Measurements from ENCODE around the gene PCED1B.
"Not testable (repeated sequence)": the region's sequence is repeated elsewhere in the genome, so short reads cannot be mapped to it uniquely, and the experiment has no call there.

The PCED1B gene

GRCh38 chr12:47213396-47213795 is 134.0 kb downstream of the PCED1B start:
- no peak for DNase-seq

GRCh38 chr12:47214001-47214619 is 134.7 kb downstream of the PCED1B start:
- no peak for DNase-seq

DNA sequence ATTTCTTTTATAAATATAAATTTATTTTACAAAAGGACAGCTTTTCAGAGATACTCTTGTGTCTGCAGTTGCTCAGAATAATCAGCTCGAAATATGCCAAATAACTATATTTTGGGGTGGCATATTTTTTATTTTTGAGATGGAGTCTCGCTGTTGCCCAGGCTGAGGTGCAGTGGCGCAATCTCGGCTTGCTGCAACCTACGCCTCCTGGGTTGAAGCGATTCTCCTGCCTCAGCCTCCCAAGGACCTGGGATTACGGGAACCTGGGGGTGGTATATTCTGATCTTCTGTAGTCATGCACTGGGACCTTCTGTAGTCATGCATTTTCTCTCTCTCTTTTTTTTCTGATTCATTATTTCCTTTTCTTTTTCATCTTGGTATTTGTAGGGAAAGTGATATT is 135.3 kb downstream of the PCED1B start:
- DNase-seq = no peak

DNA sequence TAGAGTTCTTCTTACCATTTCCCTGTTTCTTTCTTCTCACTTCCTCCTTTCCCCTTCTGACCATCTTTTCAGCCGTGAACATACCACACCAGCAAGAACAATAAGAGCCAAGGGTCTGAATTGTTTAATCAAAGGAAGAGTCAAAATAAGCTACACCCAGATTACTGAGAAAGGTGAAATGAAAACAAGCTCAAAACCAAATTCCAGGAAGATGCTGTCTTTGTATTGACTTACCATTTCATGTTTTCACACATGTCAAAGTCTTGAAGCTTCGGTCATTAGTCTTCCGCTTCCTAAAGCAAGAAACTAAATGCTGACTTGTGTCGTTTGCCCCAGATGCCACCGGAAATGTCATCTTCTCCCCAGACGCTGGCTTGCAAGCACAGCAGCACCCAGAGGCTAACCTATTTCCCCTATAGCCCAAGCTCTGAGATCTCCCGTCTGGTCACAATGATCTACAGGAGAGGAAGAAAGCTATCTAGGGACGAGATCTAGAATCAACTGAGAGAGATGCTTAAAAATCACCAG is 136.8 kb downstream of the PCED1B start:
- DNase-seq = no peak

- DNase-seq = not testable (repeated sequence)
Measured at GRCh38 chr12:47217595-47217869, 138.1 kb downstream of the PCED1B start.

DNA sequence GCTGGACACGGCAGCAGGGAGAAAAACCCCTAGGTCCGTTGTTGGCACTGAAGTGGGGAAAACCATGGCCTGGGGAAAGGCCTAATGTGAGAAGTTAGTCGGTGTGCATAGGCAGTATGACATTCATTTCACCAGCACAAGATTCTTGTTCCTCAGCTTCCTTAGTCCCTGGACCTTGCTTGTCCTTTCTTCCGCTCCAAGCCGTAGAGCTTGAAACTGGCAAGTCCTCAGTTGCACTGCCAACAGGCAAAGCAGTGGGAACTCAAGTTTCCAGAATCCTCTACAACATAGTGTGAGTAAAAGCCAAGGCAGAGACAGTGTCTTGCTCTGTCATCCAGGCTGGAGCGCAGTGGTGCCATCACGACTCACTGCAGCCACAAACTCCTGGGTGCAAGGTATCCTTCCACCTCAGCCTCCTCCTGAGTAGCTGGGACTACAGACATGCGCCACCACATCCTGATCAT is 138.8 kb downstream of the PCED1B start:
- DNase-seq = no peak

DNA sequence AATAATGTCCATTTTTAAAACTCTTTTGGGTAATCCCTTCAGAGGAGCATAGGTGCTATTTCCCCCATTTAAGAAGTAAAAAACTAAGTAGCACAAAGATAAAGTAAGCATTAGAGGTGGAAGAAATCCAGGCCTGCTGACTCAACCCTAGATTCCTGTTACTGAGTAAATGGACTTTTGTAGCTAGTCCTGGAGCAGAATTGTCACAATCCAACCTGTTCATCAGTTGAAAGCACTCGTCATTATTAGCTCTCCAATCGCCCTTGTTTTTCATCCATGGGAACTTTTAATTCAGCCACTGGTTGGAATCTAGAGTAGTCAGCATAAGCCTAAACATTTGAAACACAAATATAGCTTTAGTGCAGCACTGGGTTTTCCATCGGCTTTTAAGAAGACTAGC is 139.8 kb downstream of the PCED1B start:
- no peak for DNase-seq

DNA sequence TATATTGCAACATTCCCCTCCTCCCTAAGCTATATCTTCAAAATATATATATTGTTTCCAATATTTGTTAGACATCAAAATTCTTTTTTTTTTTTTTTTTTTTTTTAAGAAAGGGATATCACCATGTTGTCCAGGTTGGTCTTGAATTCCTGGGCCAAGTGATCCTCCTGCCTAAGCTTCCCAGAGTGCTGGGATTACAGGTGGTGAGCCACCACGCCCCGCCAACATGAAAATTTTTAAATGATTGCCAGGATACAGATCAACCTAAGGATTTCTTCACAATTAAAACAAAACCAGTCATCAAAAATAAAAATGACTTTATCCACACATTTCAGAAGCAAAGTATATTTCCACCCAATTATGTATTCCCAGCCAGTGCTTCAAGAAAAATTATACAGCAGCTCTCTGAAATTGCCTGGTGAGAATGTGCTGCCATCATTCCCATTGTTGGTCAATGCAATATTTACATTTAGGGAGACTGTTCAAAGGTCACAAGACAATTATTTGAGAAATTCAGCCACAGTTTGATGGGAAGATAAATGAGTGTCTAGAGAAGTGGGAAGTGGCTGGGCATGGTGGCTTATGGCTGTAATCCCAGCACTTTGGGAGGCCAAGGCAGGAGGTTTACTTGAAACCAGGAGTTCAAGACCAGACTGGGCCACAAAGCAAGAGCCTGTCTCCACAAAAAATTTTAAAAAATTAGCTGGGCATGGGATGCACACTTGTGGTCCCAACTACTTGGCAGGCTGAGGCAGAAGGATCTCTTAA is 142.0 kb downstream of the PCED1B start:
- DNase-seq = no peak

GRCh38 chr12:47222520-47223030 is 143.2 kb downstream of the PCED1B start:
- DNase-seq = no peak

DNA sequence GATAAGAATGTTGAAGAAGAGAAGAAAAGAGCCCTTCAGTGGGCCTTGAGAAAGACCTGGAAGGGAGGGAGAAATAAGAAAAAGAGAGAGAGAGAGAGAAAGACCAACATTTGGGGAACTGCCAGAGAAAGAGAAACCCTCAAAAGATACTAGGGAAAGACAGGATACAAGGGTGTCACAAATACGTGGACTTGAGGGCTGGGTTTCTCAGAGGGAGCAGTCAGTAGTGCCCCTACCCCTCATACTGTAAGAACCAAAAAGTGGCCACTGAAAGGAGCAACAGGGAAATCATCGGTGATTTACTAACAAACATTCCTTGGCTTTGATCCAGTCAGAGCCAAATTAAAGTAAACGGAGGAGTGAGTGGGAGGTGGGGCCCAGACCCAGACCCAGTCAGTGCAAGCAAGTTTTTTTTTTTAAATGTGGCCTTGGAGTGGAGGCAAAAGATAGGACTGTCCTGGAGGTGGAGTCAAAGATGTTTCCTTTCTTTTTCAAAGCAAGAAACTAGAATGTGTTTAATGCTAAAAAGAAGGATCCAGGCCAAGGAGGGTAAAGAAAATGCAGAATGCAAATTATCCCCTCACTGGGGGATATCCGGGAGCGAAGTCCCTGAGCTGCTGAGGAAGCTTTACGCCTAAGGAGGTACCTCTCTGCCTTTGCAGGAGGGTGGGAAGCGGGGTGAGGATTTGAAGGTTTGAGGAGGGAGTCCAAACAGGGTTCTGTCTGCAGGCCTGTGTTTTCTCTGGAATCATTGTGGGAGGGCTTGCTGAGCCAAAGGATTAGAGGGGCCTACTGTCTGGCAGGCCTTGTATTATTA is 143.8 kb downstream of the PCED1B start:
- no peak for DNase-seq

- no peak for DNase-seq
Measured at GRCh38 chr12:47223848-47224213, 144.4 kb downstream of the PCED1B start.

GRCh38 chr12:47224563-47225133 is 145.2 kb downstream of the PCED1B start:
- no peak for DNase-seq

DNA sequence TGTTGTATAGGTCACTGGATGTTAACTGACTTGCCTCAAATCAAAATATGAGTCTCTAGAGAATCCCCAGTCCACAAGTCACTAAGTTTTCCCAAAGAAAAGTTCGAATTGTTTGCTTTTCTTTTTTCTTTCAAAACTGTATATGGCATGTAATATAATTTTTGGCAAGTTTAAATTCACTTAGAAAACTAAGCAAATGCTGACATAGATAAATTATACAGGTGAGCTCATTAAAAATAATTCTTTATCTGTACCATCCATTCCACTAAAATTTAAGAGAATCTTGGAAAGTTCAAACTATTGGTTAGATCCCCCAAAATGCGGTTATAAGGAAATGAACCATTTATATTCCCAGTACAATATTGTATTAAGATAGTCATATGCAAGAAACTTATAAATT is 145.9 kb downstream of the PCED1B start:
- DNase-seq = no peak

- no peak for DNase-seq
Measured at GRCh38 chr12:47226199-47226598, 146.8 kb downstream of the PCED1B start.

DNA sequence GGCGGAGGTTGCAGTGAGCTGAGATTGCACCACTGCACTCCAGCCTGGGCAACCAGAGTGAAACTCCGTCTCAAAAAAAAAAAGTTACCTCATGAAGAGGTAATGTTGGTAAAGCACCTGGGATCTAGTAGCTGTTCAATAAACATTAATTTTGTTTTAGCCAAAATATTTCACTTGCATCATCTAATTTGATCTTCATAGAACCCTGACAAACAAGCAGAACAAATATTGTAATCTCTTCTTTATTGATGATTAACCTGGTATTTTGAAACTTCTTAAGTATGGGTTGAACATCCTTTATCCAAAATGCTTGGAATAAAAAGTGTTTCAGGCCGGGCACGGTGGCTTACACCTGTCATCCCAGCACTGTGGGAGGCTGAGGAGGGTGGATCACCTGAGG is 149.4 kb downstream of the PCED1B start:
- no peak for DNase-seq

DNA sequence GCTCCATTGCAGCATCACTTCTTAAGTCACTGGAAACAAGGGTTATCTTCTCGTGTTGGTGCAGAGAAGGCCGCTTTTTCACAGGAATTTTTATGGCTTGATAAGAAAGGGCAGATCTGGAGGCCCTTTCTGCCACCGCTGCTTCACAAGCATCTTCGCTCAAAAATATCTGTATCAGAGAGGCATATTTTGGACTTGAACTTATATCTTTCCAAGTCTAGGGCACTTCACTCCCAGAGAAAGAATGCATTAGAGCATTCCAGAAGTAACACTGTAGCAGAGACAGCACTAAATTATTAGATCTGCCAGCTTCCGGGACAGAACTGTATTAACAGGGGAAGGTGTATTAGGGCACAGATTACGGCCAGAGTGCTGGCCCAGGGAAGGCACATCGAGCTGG is 152.0 kb downstream of the PCED1B start:
- DNase-seq = no peak

GRCh38 chr12:47234576-47235141 is 155.2 kb downstream of the PCED1B start:
- no peak for DNase-seq

- DNase-seq = no peak
Measured at GRCh38 chr12:47235258-47236040, 156.0 kb downstream of the PCED1B start.

GRCh38 chr12:47236109-47236714 is 156.8 kb downstream of the PCED1B start:
- no peak for DNase-seq

DNA sequence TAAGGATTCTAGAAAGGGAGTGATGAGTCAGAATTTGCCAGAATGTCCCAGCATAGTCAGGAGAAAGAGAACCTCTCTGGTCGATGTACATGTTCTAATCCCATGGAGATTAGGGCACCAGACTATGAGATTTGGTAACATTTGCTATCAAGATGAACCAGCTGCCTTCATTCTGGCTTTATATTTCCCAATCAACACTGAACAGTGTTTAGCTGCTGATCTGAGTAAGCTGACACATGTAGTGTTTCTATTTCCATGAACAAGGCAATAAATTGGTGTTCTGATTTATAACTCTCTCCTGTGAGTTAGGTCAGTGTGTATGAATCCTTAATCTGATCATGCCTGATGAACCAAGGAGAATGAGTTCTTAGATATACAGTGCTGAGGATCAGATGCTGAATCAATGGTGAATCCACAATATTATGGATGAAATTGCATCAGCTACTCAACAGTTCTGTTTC is 158.4 kb downstream of the PCED1B start:
- DNase-seq = no peak

- no peak for DNase-seq
Measured at GRCh38 chr12:47238669-47239114, 159.3 kb downstream of the PCED1B start.
